GM18861 (cell line): Measurements from ENCODE around the gene S100A10.

ENCODE experiments used
- ATAC-seq: cut with Tn5 transposase; IDR thresholded peaks from one replicate; pipeline ENCODE4 v1.9.1; 2021; ENCODE audit not compliant: unreplicated experiment

The S100A10 gene, protein sequence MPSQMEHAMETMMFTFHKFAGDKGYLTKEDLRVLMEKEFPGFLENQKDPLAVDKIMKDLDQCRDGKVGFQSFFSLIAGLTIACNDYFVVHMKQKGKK

DNA sequence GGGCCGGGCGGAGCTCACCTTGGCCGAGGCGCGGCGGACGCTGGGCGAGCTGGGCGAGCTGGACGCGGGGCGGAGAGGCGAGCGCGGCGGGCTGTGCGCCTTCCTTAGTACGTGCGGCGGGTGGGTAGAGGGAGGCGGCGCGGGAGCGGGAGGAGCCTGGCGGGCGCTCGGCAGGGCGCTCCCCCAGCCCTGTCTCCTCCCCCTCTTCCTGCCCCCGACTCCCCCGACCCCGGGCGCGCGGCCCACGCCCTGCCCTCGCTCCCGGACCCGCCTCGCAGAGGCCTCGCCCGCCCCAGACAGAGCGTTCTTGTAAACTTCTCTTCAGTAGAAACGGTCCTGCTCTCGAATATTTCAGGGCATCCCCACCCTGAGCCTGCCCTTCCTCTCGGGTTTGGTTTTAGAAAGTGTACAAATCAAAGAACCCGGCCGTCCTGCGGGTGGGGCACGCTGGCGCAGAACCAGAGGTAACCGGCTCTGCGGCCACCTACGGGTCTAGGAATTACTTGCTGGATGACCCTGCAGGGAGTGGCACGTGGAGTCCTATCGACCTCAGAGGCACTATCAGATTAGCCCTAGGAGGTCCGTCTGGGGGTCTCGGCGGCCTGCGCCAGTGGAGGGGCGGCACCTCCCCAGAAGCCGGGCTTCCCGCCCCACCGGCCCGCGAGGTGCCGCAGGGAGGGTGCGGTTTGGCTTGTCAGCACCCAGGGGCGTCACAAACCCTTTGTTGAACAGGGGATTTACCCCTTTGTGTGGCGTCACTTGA is at the start of gene S100A10:
Gene S100A10 (minus strand): TSS at position 126 of the 763 bp plus-strand sequence. CDS start 7,629 bp downstream, outside the sequence.
- no peak for ATAC-seq

DNA sequence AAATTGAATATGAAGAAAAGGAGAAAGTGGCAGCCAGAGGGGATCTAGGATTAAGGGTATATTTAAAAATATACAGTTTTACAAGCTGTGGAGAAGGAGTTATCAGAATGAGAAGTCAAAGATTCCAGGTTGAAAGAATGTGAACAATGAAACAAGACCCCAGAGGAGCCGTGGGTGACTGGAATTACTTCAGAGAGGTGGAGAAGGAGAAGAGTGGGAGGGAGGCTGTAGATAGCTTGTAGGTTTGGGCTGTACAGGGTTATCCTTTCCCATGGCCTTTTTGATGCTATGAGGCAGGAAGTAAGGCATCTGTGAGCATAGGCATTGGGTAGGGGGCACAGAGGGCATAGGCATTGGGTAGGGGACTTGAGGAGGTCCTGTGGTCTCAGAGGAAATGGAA is 48.4 kb upstream of the S100A10 start:
- no peak for ATAC-seq

DNA sequence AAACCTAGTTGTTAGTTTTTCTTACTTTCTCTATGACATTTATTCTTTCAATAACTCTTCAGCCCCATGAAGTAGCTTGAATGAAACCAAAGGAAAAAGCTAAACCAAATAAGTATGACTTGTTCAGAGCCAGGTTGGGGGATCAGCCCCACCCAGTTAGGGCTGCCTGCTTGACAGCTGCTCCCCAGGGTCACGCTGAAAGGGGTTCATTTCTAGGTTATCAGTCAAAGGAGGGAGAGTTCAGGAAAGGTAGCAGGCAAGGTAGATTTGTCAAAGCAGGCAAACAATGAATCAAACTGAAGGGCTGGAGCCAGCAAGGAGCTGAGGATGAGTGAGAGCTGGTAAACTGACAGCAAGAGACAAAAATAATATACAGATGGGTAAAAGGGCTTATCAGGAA is 46.2 kb upstream of the S100A10 start:
- ATAC-seq, result no peak

DNA sequence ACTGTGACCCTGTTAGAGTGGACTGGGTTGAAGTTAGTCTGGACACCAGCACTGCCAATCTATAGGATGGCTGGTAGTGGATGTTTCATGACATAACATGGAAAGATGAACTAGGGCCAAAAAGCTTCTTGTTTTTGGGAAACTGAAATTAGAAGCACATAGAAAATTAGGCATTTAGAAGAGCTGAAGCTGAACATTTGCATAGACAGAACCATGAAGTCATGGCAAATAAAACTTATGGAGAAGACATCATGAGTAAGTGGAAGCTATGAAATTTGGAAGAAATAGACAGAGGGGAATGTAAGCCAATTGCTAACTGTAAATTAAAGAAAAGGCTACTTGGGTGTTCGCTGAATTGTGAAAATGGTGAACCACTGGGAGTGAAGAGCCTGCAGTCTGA is 45.8 kb upstream of the S100A10 start:
- ATAC-seq, result no peak

DNA sequence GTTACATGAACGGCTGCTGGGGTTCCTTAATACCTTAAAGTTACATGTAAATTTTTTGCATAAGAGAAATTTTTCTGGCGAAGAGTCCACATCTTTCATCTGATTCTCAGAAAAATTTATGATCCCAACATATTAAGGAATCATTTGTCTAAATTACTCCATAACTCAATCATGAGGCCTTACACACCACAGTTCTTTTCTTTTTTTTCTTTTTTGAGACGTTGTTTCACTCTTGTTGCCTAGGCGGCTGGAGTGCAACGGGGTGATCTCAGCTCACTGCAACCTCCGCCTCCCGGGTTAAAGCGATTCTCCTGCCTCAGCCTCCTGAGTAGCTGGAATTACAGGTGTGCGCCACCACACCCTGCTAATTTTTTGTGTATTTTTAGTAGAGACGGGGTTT is 45.2 kb upstream of the S100A10 start:
- no peak for ATAC-seq

DNA sequence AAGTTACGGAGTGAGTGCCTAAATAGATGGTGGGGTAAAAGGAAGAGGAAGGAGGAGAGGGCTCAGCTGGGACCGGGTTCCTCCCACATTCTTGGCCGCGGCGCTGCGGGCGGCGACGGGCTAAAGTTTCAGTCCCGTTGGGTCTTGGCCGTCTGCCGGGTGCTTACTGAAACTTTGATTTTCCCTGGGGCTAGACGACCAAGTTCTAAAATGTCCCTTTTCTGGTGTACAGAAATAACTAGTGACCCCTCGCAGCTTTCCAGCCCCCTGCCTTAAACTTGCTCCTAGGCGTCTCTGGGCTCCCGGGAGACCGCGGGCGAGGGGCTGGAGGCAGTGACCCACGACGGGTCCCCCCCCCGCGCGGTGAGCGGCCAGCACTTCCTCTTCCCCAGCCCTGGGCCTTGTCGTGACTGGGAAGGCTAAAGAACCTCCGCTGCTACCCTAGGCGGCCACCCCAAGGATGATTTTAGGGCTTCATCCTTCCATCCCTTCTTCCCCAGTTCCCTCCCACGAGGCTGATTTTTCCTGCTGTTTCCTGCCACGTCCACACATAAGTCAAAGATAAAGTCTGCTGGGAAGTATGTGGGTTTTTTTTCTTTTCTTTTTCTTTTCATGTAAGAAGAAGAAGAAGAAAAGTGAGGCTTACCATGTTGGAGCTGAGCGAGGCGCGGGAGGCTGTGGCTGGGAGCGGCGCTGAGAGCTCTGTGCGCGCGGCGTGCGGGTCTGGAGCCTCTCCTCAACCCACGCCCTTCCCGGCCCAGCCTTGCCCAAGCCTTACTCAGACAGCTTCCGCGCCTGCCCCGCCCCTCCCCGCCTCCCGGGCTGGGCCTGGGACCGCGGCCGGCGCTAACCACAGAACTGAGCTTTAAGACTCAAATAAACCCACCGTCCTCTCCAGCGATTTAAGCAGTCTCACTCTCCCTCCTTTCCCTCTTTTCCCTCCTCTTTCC is 42.9 kb upstream of the S100A10 start, which contains the start of gene S100A11:
Gene S100A11 (minus strand): TSS at position 738 of the 950 bp plus-strand sequence. CDS start 89 bp downstream, at position 649.
- ATAC-seq, result no peak

DNA sequence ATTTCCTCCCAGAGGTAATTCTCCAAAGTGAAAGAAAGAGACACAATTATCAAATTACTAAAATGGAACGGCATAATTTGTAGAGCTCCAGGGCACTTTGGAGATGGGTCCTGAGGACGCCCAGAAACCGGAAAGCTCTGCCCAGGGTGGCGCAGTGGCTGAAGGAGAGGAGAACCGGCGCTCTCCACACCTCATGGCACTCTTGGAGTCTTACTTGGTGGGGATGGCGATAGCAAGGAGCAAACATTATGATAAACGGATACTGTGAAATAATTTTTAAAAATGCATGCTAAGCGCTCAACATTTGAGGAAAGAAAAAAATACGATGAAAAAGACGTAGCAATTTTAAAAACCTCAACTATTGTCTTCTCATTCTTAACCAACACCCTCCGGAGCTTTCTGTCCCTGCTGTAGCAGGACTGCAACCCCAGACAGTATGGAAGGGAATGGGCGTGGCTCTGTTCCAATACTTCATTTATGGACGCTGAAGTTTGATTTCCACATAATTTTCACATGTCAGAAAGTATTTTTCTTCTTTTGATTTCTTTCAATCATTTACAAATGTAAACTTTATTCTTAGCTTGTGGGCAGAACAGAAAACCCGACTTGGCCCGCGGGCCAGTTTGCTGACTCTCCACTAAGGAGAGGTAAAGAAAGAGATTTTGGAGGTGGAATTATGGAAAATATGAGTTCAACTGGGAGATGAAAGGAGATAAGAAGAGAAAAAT is 42.0 kb upstream of the S100A10 start:
- ATAC-seq, result no peak

DNA sequence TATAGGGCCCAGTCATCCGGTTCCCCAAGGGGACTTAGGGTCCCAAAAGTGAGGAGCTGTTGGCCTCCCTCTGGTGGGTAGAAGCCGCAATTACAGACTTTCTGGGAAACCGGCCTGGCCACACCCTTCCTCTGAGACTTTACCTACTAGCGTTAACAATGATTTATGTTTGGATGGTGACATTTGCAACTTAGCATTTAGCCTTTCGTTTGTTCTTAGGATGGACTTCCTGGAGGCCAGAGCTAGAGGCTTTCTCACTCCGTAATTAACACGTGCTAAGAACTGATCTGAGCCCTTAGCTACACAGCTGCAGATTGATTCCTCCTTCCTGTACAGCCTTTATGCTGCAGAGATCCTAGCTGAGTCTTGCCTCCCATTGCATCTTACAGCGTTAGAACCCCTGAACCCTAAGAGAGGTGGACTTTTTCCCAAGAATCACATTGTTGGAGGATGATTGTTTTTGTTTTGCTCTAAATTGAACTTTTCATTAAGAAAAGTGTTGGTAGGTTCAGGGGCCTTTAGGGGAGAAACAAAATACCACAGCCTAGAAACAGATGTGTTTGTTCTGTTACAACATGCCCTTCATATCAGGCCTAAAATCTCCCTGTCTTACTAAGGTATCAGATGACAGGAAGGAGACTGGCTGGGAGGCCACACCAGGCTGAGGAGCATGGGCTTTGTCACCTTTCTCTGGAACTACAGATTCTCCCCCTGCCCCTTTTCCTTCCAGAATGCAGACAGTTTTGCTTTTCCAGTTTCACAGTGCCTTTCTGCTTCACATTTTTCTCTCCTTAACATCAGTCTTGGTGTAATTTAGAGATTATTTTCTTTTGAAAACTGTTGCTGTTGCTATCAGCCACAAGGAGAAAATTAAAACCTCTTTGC is 41.2 kb upstream of the S100A10 start:
- peak; percentile 58 for ATAC-seq

DNA sequence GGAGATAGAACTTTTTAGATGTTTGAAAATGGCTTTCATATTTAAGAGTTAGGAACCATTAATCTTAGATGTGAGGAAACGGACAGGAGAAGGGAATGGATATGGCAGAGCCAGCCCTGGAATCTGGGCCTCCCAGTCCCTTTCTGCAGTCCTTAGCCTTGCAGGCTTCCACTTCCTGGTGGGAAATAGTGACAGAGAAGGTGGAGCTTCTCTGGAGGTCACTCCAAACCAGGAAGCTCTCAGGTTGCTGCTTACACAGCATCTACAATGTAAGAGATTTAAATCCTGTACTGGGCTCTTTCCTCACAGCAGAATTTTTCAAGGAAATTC is 40.6 kb upstream of the S100A10 start:
- ATAC-seq, result peak; percentile 13

DNA sequence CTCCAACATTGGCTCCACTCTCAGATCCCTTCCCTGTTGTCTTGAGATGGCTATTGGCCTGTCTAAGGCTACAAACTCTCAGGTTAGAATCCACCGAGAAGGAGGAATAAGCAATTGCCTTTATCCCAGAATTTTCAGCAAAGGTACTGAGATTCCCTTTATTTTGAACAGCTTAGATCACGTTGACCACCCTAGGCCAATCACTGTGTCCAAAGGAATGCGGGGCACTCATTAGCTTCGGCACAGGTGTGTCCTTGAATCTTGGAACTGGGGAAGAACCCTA is 36.2 kb upstream of the S100A10 start:
- ATAC-seq, result no peak

DNA sequence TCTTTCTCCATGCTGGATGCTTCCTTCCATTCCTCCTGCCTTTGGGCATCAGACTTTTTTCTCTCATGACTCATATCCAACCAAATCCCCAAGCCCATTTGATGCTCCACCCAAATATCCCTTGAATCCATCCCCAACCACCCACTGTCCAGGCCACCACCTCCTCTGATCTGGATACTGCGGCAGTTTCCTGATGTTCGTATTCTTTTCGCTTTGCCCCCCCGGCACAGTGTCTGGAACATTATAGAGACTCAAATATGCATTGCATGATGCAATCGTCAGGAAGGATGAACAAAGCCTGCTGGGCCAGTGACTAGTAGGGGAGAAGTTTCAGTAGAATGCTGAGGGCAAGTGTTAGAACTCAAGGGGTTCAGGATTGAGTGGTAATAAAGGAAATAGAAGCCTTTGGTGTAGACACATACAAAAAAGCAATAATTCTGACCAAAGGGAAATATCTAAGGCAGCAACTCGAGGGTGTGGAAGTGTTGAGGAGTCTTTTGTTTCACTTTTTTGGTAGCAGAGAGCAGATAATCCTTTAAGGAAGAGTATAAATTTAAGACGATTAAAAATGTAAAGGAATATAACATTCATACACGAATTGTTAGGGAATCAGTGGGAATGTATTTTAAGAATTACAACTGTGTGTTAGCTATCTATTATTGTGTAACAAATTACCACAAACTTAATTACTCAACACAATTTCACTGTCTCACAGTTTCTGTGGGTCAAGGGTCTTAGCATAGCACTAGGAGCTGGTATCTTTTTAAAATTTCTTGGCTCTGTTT is 35.7 kb upstream of the S100A10 start:
- no peak for ATAC-seq

DNA sequence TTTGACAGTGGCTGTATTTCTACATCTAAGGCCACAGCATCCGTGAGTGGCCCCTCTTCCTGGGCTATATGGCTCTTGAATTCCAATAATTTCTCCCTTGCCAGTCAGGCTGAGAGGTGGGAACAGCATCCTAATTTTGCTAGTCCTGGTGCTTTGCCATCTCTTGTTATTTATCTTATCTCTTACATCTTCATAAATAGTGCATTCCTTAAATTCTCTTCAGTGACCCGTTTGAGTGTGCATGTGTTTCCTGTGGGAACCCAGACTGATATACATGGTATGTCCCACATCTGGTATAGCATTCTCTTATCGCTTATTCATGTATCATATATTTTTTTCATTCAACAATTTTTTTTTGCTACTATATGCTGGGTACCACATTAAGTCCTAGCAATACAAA is 33.2 kb upstream of the S100A10 start:
- no peak for ATAC-seq

DNA sequence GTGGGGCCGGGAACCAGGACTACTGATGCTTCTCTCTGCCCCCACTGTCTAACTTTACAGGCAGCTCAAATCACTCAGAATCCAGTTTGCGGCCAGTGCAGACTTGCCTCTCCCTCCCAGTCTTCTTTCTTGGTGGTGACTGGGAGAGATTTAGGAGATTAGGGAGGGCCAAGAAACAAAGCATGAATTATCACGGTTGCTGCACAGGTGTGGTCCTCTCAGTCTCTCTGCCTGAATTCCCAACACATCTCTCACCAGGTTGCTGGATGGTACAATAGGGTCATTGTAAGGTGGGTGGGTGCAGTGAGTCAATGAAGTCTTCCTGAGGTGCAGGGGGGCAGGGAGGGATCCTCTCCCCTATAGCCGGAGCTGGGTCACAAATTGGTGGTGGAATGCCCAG is 30.6 kb upstream of the S100A10 start:
- no peak for ATAC-seq

DNA sequence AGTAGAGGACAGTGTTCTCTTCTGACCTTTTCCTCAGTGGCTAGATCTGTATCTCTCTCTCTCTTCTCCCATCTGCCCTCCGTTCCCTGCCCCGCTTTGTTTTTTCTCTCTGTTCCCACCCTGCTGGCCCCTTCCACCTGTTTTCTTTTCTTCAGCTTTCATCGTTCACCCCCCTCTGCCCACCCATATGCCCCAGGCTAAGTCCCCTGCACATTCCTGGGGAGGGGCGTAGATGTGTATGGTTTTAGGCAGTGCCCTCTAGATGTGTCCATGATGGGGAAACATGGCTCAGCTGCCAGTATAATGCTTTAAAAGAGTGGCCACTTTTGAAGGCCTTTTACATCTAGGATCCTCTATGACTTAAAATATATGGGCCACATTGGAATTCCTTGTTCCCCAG is 29.6 kb upstream of the S100A10 start:
- ATAC-seq, result no peak

DNA sequence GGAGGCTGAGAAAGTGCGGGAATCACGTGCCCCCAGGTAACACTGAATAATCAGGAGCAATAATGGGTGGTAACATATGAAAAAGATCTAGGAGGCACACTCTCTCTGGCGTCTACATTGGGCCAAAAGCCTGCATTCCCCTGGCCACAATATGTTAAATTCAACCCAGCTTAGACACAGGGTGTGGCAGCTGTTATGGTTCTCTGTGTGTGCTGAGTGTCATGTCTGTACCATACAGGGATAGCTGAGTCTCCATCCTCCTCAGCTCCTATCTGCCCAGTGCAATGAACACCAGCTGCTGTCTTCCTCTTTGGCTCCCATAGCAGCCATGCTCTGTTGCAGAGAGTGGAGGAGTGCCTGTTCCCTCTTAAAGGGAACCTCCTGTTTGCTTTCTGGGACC is 28.8 kb upstream of the S100A10 start:
- ATAC-seq, result no peak

DNA sequence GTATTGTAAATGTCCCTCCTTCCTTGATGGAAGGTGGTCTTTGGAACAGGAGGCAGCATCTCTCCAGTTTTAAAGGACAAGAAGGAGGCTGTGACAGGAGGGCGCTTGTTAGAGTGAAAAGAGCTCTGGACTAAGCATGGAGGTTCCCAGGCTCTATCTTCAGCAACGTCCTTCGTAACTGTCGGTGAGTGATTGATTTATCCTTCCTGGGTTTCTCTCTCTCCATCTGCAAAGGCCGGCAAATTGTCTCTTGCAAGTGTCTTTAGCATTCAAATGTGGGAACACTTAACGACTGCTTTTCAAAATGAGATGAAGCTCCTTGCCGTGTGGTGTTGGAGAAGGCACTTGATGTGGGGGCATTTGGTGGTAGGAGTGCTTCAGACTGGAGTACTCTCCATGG is 27.9 kb upstream of the S100A10 start:
- ATAC-seq, result no peak

DNA sequence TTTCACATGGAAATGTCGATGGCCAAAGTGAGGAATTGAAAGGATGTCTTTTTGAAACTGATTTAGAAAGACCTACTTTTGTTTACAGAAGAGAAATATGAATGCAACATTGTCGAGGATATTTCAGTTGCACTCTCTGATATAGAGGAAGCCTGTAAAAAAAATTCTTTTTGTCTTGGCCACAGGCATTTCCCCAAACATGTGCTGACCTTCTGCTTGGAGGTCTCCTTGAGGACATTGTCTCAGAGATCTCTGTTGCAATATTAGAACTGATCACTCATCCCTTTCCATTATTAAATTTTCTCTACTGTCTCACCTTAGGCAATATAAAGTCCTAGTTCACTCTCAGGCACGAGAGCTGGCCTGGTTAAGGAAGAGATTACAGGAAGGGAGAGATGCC is 27.2 kb upstream of the S100A10 start:
- ATAC-seq, result no peak

DNA sequence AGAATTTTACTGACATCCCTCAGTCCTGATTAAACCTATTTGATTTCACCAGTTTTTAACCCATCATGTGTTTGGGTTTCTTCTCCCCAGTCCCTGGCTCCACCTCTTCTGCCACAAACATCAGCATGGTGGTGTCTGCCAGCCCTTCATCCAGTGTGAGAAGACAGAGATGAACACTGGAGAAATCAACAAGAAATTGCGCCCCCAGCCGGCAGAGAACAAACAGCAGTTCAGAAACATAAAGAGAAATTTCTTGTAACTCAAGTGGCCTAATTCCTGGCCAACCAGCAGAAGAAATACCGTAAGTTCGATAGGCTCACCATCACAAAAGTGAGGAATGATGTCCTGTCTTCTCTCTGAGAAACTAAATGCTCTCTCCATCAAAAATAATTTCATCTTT is 24.9 kb upstream of the S100A10 start:
- ATAC-seq, result no peak

DNA sequence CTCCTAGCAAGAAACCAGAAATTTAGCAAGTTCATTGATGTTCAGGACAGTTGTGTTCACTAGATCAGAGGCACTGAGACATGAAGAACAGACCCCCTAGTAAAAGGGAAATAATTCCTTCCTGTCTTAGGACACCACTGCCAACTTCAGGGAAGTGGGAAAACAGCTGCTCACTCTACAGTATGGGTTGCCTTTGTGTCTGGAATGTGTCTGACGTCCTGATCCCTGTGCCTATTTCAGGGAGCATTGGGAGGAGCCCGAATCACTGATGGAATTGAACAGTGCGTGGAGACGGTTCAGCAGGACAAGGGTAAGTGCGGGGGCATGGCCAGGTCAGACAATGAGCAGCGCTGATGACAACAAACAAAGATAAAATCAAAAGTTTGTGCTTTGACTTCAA is 22.1 kb upstream of the S100A10 start:
- no peak for ATAC-seq

DNA sequence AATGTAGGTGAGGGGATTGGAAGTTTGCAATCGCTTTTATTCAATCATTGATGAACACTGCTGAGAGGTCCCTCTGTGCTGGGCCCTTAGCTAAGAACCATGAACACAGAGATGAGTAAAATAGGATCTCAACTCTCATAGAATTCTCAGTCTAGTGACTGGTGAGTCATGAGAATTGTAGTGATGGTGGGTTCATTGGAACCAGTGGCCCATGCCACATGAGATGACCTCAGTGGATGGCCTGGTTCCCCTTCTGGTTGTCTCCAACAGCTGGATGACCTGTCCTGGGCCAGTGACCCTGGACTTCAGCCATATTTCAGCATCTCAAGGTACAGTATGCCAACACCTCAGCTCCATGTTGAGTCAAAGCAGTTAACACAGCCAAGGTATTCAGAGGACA is 21.3 kb upstream of the S100A10 start:
- no peak for ATAC-seq
